ENCODE measurements around the gene DCHS1. TPM values are rescaled to one million over a fixed set of nuclear protein-coding genes. Genes with fewer than 3 reads are reported as not detected.

The DCHS1 gene
- total RNA-seq, 3 donors from 2014 or later = 3.5 to 38.8 (median 6.0) TPM

DNA sequence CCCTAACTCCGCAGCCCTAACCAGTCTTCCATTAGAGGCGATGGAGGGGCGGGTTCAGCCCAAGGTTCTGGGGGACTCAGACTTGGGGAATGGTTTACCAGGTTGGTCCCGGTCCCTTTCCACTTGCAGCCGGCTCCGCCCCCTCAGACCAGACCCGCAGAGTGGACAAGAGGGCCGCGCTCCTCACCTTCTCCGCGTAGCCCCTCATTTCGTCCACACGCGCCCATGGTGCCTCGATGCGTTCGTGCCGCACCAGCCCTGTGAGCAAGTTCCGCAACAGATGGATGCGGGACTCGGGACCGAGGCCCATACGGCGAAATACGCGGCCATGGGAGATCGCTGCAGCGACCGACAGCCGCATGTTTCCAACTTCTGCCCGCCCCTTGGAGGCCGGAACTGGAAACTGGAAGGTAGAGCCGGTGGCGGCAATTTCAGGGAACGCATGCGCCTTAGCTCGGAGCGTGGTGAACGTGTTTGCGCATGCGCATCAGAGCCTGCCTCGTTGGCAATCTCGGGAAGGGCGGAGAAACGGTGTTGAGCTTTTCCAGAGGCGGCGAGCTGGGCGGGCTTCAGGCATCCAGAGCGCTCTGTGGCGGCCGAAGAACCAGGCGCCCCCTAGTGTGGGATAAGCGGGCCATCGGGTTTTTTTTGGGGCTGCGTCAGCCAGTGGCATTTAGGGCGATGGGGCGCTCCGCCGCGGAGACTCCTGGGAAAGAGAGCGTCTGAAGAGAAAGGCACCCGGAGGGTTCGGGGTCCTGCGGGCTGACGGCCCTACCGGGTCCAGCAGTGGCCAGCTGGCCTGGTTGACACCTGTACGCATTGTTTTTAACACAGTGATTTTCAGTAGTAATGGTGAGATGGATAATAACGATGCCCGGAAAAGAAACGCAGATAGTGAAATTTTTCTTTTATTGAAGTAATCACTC is 27.6 kb upstream of the DCHS1 start, which contains the start of gene MRPL17:
TSS of gene MRPL17 (minus strand) at position 405 of the 926 bp plus-strand sequence. CDS start at position 361, 44 bp downstream.
- Histone ChIP-seq H3K9me3 (no peaks in the 10 kb centered on the region), H3K36me3 (ENCODE audit: low read depth) (no peaks in the 10 kb centered on the region), H3K4me1 (ENCODE audit: low read depth) (peaks cover 10% of the 10 kb centered on the region), H3K4me3 (peak within 1 kb of the TSS; percentile 73)
- peak; percentile 99 for ATAC-seq
- TF ChIP-seq, protein P1, sequence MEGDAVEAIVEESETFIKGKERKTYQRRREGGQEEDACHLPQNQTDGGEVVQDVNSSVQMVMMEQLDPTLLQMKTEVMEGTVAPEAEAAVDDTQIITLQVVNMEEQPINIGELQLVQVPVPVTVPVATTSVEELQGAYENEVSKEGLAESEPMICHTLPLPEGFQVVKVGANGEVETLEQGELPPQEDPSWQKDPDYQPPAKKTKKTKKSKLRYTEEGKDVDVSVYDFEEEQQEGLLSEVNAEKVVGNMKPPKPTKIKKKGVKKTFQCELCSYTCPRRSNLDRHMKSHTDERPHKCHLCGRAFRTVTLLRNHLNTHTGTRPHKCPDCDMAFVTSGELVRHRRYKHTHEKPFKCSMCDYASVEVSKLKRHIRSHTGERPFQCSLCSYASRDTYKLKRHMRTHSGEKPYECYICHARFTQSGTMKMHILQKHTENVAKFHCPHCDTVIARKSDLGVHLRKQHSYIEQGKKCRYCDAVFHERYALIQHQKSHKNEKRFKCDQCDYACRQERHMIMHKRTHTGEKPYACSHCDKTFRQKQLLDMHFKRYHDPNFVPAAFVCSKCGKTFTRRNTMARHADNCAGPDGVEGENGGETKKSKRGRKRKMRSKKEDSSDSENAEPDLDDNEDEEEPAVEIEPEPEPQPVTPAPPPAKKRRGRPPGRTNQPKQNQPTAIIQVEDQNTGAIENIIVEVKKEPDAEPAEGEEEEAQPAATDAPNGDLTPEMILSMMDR (IDR thresholded peaks at IDR 0.05) = peak; percentile 94
- intact Hi-C loops (cut with DNase I, micrococcal nuclease) = loop anchor here in 1 of 2 donors (10.0 kb wide), 1 partner anchor 78 kb away; the partner anchor contains the start of genes ILK and RRP8
- DNase-seq = peak; percentile 98 to 99 (median 99)

DNA sequence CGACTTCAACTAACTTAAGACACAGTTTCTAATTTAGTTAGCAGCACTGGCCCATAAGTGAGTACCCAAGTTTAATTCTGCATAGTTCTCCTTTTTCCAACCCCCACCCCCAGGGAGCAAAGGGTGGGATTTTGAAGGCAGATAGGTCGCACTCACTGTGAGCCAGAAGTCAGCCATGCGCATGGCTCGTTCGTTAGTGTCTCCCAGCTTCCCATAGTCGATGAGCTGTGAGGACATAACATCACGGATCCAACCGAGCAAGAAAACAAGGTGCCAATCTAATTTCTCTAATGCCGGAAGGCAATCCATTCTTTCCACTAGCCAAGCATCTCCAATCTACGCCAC is 27.0 kb upstream of the DCHS1 start:
- H3K4me3 ChIP-seq = peak overlapping the region; percentile 73
- H3K4me1 ChIP-seq (ENCODE audit: low read depth) = peaks cover 10% of the 10 kb centered on the region
- ATAC-seq = peak; percentile 3
- TF ChIP-seq, protein P1 (IDR thresholded peaks at IDR 0.05) = no peak
- no peaks in the 10 kb centered on the region for H3K36me3 ChIP-seq (ENCODE audit: low read depth)
- intact Hi-C loops (cut with DNase I, micrococcal nuclease) = loop anchor here in 1 of 2 donors (10.0 kb wide), 1 partner anchor 78 kb away; the partner anchor contains the start of genes ILK and RRP8
- no peaks in the 10 kb centered on the region for H3K9me3 ChIP-seq
- DNase-seq = peak in 1 of 3 donors; percentile 27

DNA sequence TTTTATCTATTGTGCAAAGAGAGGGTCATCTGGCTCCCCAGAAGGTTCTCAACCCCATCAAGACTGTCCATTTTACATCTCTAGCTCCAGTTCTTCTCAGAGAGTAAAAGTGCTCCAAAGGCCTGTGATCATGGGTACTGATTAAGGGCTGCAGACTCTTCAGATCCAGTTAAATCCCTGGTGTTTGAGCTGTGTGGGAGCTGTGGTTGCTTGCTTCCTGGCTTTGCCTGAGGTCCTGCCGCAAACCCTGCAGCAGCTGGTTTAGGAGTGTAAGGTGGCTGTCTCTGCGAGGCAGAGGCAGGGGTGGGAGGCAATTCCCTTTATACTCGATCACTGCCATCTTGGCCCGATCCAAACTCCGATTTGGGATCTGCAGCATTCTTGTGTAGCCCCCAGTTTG is 26.3 kb upstream of the DCHS1 start:
- intact Hi-C loops (cut with DNase I, micrococcal nuclease) = loop anchor here in 1 of 2 donors (10.0 kb wide), 1 partner anchor 77 kb away; the partner anchor contains the start of genes ILK and RRP8

DNA sequence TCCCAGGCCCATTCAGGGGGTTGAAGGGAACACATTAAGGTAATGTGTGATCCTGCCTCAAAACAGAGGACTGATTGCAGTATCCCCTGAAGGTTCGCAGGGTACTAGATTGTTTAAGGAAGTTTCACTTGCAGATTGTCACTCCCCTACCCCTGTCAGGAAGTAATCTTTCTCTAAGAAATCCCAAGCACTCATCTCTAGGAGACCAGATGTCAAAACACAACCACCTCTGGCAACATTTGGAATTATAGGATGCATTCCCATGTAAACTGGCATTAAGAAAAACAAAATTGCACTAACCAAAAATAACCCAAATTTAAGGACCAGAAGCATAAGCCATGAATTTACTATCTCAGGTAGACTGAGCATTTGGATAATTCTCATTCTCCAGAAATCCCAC is 25.9 kb upstream of the DCHS1 start:
- TF ChIP-seq, protein P1 (IDR thresholded peaks at IDR 0.05) = no peak
- DNase-seq = no peak
- Histone ChIP-seq H3K9me3 (no peaks in the 10 kb centered on the region), H3K4me1 (ENCODE audit: low read depth) (peaks cover 10% of the 10 kb centered on the region), H3K36me3 (ENCODE audit: low read depth) (no peaks in the 10 kb centered on the region), H3K4me3 (no peak overlapping the region)
- ATAC-seq = no peak
- intact Hi-C loops (cut with DNase I, micrococcal nuclease) = loop anchor here in 1 of 2 donors (10.0 kb wide), 1 partner anchor 77 kb away; the partner anchor contains the start of genes ILK and RRP8

More for the DNA sequence above, 26.3 kb upstream of the DCHS1 start:
- TF ChIP-seq, protein P1 (IDR thresholded peaks at IDR 0.05) = no peak
- ATAC-seq = no peak
- Histone ChIP-seq H3K4me1 (ENCODE audit: low read depth) (peaks cover 10% of the 10 kb centered on the region), H3K36me3 (ENCODE audit: low read depth) (no peaks in the 10 kb centered on the region), H3K4me3 (no peak overlapping the region), H3K9me3 (no peaks in the 10 kb centered on the region)
- DNase-seq = peak in 1 of 3 donors; percentile 8

DNA sequence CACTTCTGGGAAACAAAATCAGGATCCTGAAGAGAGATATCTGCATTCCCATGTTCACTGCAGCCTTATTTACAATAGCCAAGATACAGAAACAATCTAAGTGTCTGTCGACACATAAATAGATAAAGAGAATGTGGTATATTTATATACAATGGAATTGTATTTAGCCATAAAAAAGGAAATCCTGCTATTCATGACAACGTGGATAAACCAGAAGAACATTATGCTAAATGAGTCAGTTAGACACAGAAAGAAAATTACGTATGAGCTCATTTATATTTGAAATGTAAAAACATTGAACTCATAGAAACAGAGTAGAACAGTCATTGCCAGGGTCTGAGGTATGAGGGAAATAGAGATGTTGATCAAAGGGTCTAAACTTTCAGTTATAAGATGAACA is 21.4 kb upstream of the DCHS1 start:
- DNase-seq = no peak
- Histone ChIP-seq H3K9me3 (no peaks in the 10 kb centered on the region), H3K4me3 (no peak overlapping the region), H3K4me1 (ENCODE audit: low read depth) (peaks cover 5% of the 10 kb centered on the region), H3K36me3 (ENCODE audit: low read depth) (no peaks in the 10 kb centered on the region)
- ATAC-seq = no peak
- intact Hi-C loops (cut with DNase I, micrococcal nuclease) = no loop called here
- TF ChIP-seq, protein P1 (IDR thresholded peaks at IDR 0.05) = no peak
